Testis (tissue), 2 donors: Measurements from ENCODE around the gene MRPL20.

Experiments
- POLR2A ChIP-seq: fragments of 450-650 bp; IDR thresholded peaks from one replicate; pipeline ENCODE4 v1.6.1; 2017; ENCODE audit warnings: antibody characterized with exemption, mild to moderate bottlenecking, moderate library complexity
- TF ChIP-seq, protein P1 (sequence below), 3 experiments: fragments of 450-650 bp in 2 of 3; fragments of 200-600 bp in 1 of 3; sonication (generic) in 1 of 3; IDR thresholded peaks; one replicate each; pipeline ENCODE4 v1.5.1; 2016 to 2019; ENCODE audit warnings: antibody characterized with exemption in 3 of 3, mild to moderate bottlenecking in 2 of 3, moderate library complexity in 1 of 3

- TF ChIP-seq, protein P1, sequence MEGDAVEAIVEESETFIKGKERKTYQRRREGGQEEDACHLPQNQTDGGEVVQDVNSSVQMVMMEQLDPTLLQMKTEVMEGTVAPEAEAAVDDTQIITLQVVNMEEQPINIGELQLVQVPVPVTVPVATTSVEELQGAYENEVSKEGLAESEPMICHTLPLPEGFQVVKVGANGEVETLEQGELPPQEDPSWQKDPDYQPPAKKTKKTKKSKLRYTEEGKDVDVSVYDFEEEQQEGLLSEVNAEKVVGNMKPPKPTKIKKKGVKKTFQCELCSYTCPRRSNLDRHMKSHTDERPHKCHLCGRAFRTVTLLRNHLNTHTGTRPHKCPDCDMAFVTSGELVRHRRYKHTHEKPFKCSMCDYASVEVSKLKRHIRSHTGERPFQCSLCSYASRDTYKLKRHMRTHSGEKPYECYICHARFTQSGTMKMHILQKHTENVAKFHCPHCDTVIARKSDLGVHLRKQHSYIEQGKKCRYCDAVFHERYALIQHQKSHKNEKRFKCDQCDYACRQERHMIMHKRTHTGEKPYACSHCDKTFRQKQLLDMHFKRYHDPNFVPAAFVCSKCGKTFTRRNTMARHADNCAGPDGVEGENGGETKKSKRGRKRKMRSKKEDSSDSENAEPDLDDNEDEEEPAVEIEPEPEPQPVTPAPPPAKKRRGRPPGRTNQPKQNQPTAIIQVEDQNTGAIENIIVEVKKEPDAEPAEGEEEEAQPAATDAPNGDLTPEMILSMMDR (IDR thresholded peaks at IDR 0.05) = no peak
- no peak for TF ChIP-seq POLR2A
Measured at GRCh38 chr1:1437904-1438376, 30.8 kb upstream of the MRPL20 start.
